ENCODE results near the gene METTL4.
A peak's percentile ranks its signal among the peaks of the same experiment; 100 is the strongest.

Gene METTL4

GRCh38 chr18:2571200-2572170, at the start of gene METTL4, which contains the start of gene NDC80:
TSS of gene METTL4 (minus strand) at chr18:2571505. CDS start at chr18:2567216, 4,289 bp downstream.
TSS of gene NDC80 (plus strand) at chr18:2571557. CDS start at chr18:2572986, 1,429 bp downstream.
- peak; percentile 90 for DNase-seq

GRCh38 chr18:2618009-2618408, 46.7 kb upstream of the METTL4 start:
- DNase-seq: peak; percentile 61

GRCh38 chr18:2617401-2617998, 46.2 kb upstream of the METTL4 start:
- no peak for DNase-seq

- no peak for DNase-seq
These were observed 41.7 kb upstream of the METTL4 start for GRCh38 chr18:2612996-2613395.

- DNase-seq: no peak
These were observed 39.2 kb upstream of the METTL4 start for GRCh38 chr18:2610549-2610948.

- no peak for DNase-seq
These were observed 38.3 kb upstream of the METTL4 start for GRCh38 chr18:2609604-2610003.

- no peak for DNase-seq
These were observed 35.0 kb upstream of the METTL4 start for GRCh38 chr18:2606335-2606734.

- no peak for DNase-seq
These were observed 31.5 kb upstream of the METTL4 start for GRCh38 chr18:2602844-2603243.

GRCh38 chr18:2597639-2598038, 26.3 kb upstream of the METTL4 start:
- DNase-seq: no peak

- DNase-seq: no peak
These were observed 19.0 kb upstream of the METTL4 start for GRCh38 chr18:2590303-2590702.

- peak; percentile 23 for DNase-seq
These were observed 18.2 kb upstream of the METTL4 start for GRCh38 chr18:2589345-2590068.

- DNase-seq: no peak
These were observed 17.5 kb upstream of the METTL4 start for GRCh38 chr18:2588666-2589344.

GRCh38 chr18:2587788-2588187, 16.5 kb upstream of the METTL4 start:
- no peak for DNase-seq

GRCh38 chr18:2573408-2573807, 2.1 kb upstream of the METTL4 start:
- no peak for DNase-seq

- no peak for DNase-seq
These were observed 1.6 kb upstream of the METTL4 start for GRCh38 chr18:2572892-2573291.

- no peak for DNase-seq
These were observed 865 bp upstream of the METTL4 start for GRCh38 chr18:2572171-2572569.

GRCh38 chr18:2570772-2571199, 519 bp downstream of the METTL4 start:
- peak; percentile 73 for DNase-seq

GRCh38 chr18:2569338-2570207, 1.7 kb downstream of the METTL4 start:
- no peak for DNase-seq

- DNase-seq: no peak
These were observed 2.7 kb downstream of the METTL4 start for GRCh38 chr18:2568605-2569004.

- no peak for DNase-seq
These were observed 3.2 kb downstream of the METTL4 start for GRCh38 chr18:2568129-2568528.

GRCh38 chr18:2564373-2564772, 6.9 kb downstream of the METTL4 start:
- DNase-seq: no peak

GRCh38 chr18:2559249-2559648, 12.1 kb downstream of the METTL4 start:
- no peak for DNase-seq
